ENCODE results near the gene ELK1.

ELK1 gene

DNA sequence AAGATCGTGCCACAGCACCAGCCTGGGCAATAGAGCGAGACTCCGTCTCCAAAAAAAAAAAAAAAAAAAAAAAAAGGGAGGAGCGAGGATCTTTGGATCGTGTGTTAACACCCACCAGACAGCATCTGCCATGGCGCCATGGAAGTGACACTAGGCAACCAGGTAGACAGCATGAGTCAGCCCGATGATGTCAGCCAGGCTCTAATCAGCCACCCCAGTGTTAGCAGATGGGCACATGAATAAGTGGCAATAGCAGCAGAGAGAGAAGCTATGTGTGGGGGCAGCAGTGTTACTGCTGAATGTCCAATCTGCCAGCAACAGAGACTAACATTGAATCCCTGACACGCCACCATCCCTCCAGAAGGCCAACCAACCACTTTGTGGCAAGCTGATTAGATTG, 37.3 kb downstream of the ELK1 start:
- no peaks in the 10 kb centered on the region for H3K9me3 ChIP-seq (ENCODE audit: control insufficient read depth, insufficient read depth, low read length)
- no peaks in the 10 kb centered on the region for H3F3A ChIP-seq (ENCODE audit: control insufficient read depth, insufficient read depth)
- no peaks in the 10 kb centered on the region for H3K36me3 ChIP-seq (ENCODE audit: control insufficient read depth, low read length)
- H3K4me3 ChIP-seq (ENCODE audit: low read length): no peak overlapping the region
- H3K27ac ChIP-seq (ENCODE audit: low read depth, low read length): no peak overlapping the region
- no peaks in the 10 kb centered on the region for H3K4me1 ChIP-seq (ENCODE audit: control insufficient read depth, low read length)
- TF ChIP-seq EZH2phosphoT487 (IDR thresholded peaks at IDR 0.05; ENCODE audit: borderline replicate concordance, low read length) (no peak), CTCF (IDR thresholded peaks at IDR 0.05; ENCODE audit: low read depth, low read length, poor library complexity, severe bottlenecking) (no peak)
- no peaks in the 10 kb centered on the region; the same call in 1 of the 2 replicates for H3K27me3 ChIP-seq (ENCODE audit: control insufficient read depth, low read length)
- H3K4me2 ChIP-seq (ENCODE audit: low read length): no peak overlapping the region
- no peaks in the 10 kb centered on the region for H3K9me2 ChIP-seq (replicated peaks; ENCODE audit: control insufficient read depth, low read length)
- no peaks in the 10 kb centered on the region for H4K20me1 ChIP-seq (ENCODE audit: control insufficient read depth, insufficient read depth, low read depth, low read length)
- no peaks in the 10 kb centered on the region for H3K79me2 ChIP-seq (ENCODE audit: control insufficient read depth, low read length)

GRCh38 chrX:47612418-47612817, 37.9 kb downstream of the ELK1 start:
- Histone ChIP-seq H3K27me3 (ENCODE audit: control insufficient read depth, low read length) (no peaks in the 10 kb centered on the region; the same call in 1 of the 2 replicates), H3K36me3 (ENCODE audit: control insufficient read depth, low read length) (no peaks in the 10 kb centered on the region), H3K4me2 (ENCODE audit: low read length) (no peak overlapping the region), H3K79me2 (ENCODE audit: control insufficient read depth, low read length) (no peaks in the 10 kb centered on the region), H3K9me2 (replicated peaks; ENCODE audit: control insufficient read depth, low read length) (no peaks in the 10 kb centered on the region), H3K9me3 (ENCODE audit: control insufficient read depth, insufficient read depth, low read length) (no peaks in the 10 kb centered on the region), H3K4me1 (ENCODE audit: control insufficient read depth, low read length) (no peaks in the 10 kb centered on the region), H3K4me3 (ENCODE audit: low read length) (no peak overlapping the region), H3K27ac (ENCODE audit: low read depth, low read length) (no peak overlapping the region), H3F3A (ENCODE audit: control insufficient read depth, insufficient read depth) (no peaks in the 10 kb centered on the region), H4K20me1 (ENCODE audit: control insufficient read depth, insufficient read depth, low read depth, low read length) (no peaks in the 10 kb centered on the region)
- TF ChIP-seq CTCF (IDR thresholded peaks at IDR 0.05; ENCODE audit: low read depth, low read length, poor library complexity, severe bottlenecking) (no peak), EZH2phosphoT487 (IDR thresholded peaks at IDR 0.05; ENCODE audit: borderline replicate concordance, low read length) (no peak)

DNA sequence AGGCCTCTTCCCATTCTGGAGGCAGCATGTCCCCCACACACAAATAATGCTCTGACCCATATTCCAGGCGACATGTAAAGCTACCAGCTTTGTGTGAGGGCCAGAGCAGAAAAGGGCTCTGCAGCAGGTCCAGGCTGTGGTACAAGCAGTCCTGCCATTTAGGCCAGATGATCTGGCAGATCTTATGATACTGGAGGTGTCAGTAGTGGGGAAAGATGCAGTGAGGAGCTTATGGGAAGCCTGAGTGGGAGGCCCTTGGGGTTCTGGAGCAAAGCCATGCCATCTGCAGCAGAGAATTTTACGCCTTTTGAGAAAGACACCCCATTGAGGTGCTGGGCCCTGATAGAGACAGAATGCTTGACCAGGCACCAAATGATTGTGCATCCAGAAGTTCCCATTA, 38.4 kb downstream of the ELK1 start:
- Histone ChIP-seq H3K4me2 (ENCODE audit: low read length) (no peak overlapping the region), H3K9me3 (ENCODE audit: control insufficient read depth, insufficient read depth, low read length) (no peaks in the 10 kb centered on the region), H3K27me3 (ENCODE audit: control insufficient read depth, low read length) (no peaks in the 10 kb centered on the region; the same call in 1 of the 2 replicates), H3K27ac (ENCODE audit: low read depth, low read length) (no peak overlapping the region), H3K4me3 (ENCODE audit: low read length) (no peak overlapping the region), H3F3A (ENCODE audit: control insufficient read depth, insufficient read depth) (no peaks in the 10 kb centered on the region), H3K4me1 (ENCODE audit: control insufficient read depth, low read length) (no peaks in the 10 kb centered on the region), H3K79me2 (ENCODE audit: control insufficient read depth, low read length) (no peaks in the 10 kb centered on the region), H4K20me1 (ENCODE audit: control insufficient read depth, insufficient read depth, low read depth, low read length) (no peaks in the 10 kb centered on the region), H3K36me3 (ENCODE audit: control insufficient read depth, low read length) (no peaks in the 10 kb centered on the region), H3K9me2 (replicated peaks; ENCODE audit: control insufficient read depth, low read length) (no peaks in the 10 kb centered on the region)
- TF ChIP-seq EZH2phosphoT487 (IDR thresholded peaks at IDR 0.05; ENCODE audit: borderline replicate concordance, low read length) (no peak), CTCF (IDR thresholded peaks at IDR 0.05; ENCODE audit: low read depth, low read length, poor library complexity, severe bottlenecking) (no peak)
